Measurements from ENCODE around the gene SLC8A1.

DNA sequence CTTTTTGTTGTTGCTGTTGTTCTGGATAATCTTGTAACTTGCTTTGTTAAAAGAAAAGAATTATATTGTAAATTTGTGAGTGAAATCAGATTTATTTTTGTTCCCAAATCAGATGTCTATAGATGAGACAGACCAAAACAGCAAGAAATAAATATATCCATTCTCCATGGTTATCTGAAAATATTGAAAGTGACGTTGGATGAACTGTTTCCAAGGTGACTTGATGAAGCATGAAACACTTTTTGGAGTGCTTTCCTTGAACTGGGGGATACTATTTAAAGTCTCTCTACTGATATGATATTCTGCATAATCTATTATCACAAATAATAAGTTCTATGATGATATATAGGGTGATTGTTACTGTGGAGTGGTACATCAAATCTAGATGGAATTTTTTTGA is 357.4 kb downstream of the SLC8A1 start:
- TF ChIP-seq, protein P1, sequence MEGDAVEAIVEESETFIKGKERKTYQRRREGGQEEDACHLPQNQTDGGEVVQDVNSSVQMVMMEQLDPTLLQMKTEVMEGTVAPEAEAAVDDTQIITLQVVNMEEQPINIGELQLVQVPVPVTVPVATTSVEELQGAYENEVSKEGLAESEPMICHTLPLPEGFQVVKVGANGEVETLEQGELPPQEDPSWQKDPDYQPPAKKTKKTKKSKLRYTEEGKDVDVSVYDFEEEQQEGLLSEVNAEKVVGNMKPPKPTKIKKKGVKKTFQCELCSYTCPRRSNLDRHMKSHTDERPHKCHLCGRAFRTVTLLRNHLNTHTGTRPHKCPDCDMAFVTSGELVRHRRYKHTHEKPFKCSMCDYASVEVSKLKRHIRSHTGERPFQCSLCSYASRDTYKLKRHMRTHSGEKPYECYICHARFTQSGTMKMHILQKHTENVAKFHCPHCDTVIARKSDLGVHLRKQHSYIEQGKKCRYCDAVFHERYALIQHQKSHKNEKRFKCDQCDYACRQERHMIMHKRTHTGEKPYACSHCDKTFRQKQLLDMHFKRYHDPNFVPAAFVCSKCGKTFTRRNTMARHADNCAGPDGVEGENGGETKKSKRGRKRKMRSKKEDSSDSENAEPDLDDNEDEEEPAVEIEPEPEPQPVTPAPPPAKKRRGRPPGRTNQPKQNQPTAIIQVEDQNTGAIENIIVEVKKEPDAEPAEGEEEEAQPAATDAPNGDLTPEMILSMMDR (IDR thresholded peaks at IDR 0.05; ENCODE audit: borderline replicate concordance, extremely low read depth, low read length, poor library complexity, severe bottlenecking), result no peak
- TF ChIP-seq EZH2 (IDR thresholded peaks at IDR 0.05; ENCODE audit: borderline replicate concordance, low read depth, low read length, severe bottlenecking), result no peak
